DOHH2 (cell line): ENCODE results near the gene MACROH2A2.

Experiments used
- CTCF ChIP-seq: fragments of 200-600 bp; sonication (generic); IDR thresholded peaks from one replicate; pipeline ENCODE4 v1.5.1; 2014; ENCODE audit warnings: antibody characterized with exemption, mild to moderate bottlenecking, low read depth, low read length; ENCODE audit not compliant: poor library complexity, severe bottlenecking
- EZH2phosphoT487 ChIP-seq: fragments of 200-600 bp; sonication (generic); IDR thresholded peaks from 2 replicates; pipeline ENCODE4 v1.6.1; 2017; ENCODE audit warnings: borderline replicate concordance, mild to moderate bottlenecking, antibody characterized with exemption, low read length, moderate library complexity, mixed read lengths

- TF ChIP-seq CTCF (no peak), EZH2phosphoT487 (no peak)
Measured at GRCh38 chr10:70054902-70055301, 2.3 kb downstream of the MACROH2A2 start.
